OCI-LY7 (cell line): ENCODE results near the gene CYTL1. TPM values are rescaled to one million over a fixed set of nuclear protein-coding genes. Genes with fewer than 3 reads are reported as not detected.

Experiments
- BruUV-seq: library from RNA; stranded (reverse); fragments of 400-500 nt; replicated peaks from 2 replicates; lab custom pipeline; 2021; lab: Mats Ljungman, UMichigan
- CTCF ChIA-PET: fragments of 300-600 bp; sonication (Branson Sonifier 250); formaldehyde crosslinking; loops from one replicate; lab custom pipeline; 2022; ENCODE audit warnings: antibody characterized with exemption; ENCODE audit not compliant: unreplicated experiment; lab: Charles Lee
- POLR2A ChIA-PET: fragments of 300-600 bp; sonication (Branson Sonifier 250); formaldehyde crosslinking; loops from one replicate; lab custom pipeline; 2022; ENCODE audit warnings: antibody characterized with exemption; lab: Charles Lee
- DNase-seq: peaks from one replicate; pipeline ENCODE4 v3.0.0-alpha.2; 2015; ENCODE audit warnings: low spot score
- H2AFZ ChIP-seq: fragments of 200-600 bp; sonication (generic), shearing (Covaris generic); 2 replicates; pipeline ENCODE4 v1.6.1; 2014; ENCODE audit warnings: mild to moderate bottlenecking, antibody characterized with exemption, low read length, moderate library complexity
- H3K27ac ChIP-seq: fragments of 200-600 bp; sonication (generic); 2 replicates; pipeline ENCODE4 v1.5.1; 2014; ENCODE audit warnings: mixed run types, low read depth, mild to moderate bottlenecking, moderate library complexity, low read length, inconsistent platforms; ENCODE audit not compliant: poor library complexity, severe bottlenecking
- H3K36me3 ChIP-seq: fragments of 200-600 bp; sonication (generic); 2 replicates; pipeline ENCODE4 v1.6.1; 2014; ENCODE audit warnings: mild to moderate bottlenecking, antibody characterized with exemption, low read length, moderate library complexity, mixed read lengths; ENCODE audit not compliant: insufficient read depth
- H3K4me1 ChIP-seq: fragments of 200-600 bp; sonication (generic); 2 replicates; pipeline ENCODE4 v1.5.1; 2014; ENCODE audit warnings: mild to moderate bottlenecking, low read length; ENCODE audit not compliant: insufficient read depth, poor library complexity, severe bottlenecking
- H3K4me2 ChIP-seq: fragments of 200-600 bp; sonication (generic); 2 replicates; pipeline ENCODE4 v1.6.1; 2014; ENCODE audit warnings: mild to moderate bottlenecking, low read length
- H3K4me3 ChIP-seq: fragments of 200-600 bp; sonication (generic); 2 replicates; pipeline ENCODE4 v1.5.1; 2014; ENCODE audit warnings: mild to moderate bottlenecking, low read depth, low read length; ENCODE audit not compliant: poor library complexity, severe bottlenecking
- H3K79me2 ChIP-seq: fragments of 200-600 bp; sonication (generic); 2 replicates; pipeline ENCODE4 v1.6.1; 2016; ENCODE audit warnings: low read depth, mild to moderate bottlenecking, low read length, moderate library complexity, mixed read lengths; ENCODE audit not compliant: insufficient read depth
- H3K9me2 ChIP-seq: fragments of 200-600 bp; sonication (generic); 2 replicates; pipeline ENCODE4 v1.6.1; 2016; ENCODE audit warnings: mild to moderate bottlenecking, low read length, mixed read lengths; ENCODE audit not compliant: insufficient read depth
- H3K9me3 ChIP-seq: fragments of 200-600 bp; sonication (generic); 2 replicates; pipeline ENCODE4 v1.6.1; 2014; ENCODE audit warnings: mild to moderate bottlenecking, mixed run types, low read length, mixed read lengths
- H4K20me1 ChIP-seq: fragments of 200-600 bp; sonication (generic); 2 replicates; pipeline ENCODE4 v1.6.1; 2014; ENCODE audit warnings: mild to moderate bottlenecking, antibody characterized with exemption, low read length, moderate library complexity, mixed read lengths; ENCODE audit not compliant: insufficient read depth
- EZH2phosphoT487 ChIP-seq: fragments of 200-600 bp; sonication (generic); IDR thresholded peaks from 2 replicates; pipeline ENCODE4 v1.6.1; 2018; ENCODE audit warnings: low read depth, borderline replicate concordance, mild to moderate bottlenecking, mixed run types, antibody characterized with exemption, low read length, moderate library complexity, mixed read lengths
- intact Hi-C: fragments of 100-400 bp; cut with micrococcal nuclease; formaldehyde crosslinking; loops from one replicate; pipeline ENCODE4 v1.10.0; 2022; ENCODE audit not compliant: unreplicated experiment
- total RNA-seq, 2 experiments: library from RNA; depleted of rRNA in 1 of 2; stranded (reverse); fragments of >200 nt in 1 of 2; shearing (Covaris generic) in 1 of 2; gene quantifications; 2 replicates each; pipeline ENCODE4 v1.2.3, GENCODE V29; 2014 to 2022
- TF ChIP-seq, protein P1 (sequence below): fragments of 200-600 bp; sonication (generic); conservative IDR thresholded peaks from 2 replicates; pipeline ENCODE4 v1.5.1; 2014; ENCODE audit warnings: mild to moderate bottlenecking, antibody characterized with exemption, low read length, moderate library complexity, mixed read lengths

The CYTL1 gene
- total RNA-seq, 2 experiments from 2014 or later: not detected

DNA sequence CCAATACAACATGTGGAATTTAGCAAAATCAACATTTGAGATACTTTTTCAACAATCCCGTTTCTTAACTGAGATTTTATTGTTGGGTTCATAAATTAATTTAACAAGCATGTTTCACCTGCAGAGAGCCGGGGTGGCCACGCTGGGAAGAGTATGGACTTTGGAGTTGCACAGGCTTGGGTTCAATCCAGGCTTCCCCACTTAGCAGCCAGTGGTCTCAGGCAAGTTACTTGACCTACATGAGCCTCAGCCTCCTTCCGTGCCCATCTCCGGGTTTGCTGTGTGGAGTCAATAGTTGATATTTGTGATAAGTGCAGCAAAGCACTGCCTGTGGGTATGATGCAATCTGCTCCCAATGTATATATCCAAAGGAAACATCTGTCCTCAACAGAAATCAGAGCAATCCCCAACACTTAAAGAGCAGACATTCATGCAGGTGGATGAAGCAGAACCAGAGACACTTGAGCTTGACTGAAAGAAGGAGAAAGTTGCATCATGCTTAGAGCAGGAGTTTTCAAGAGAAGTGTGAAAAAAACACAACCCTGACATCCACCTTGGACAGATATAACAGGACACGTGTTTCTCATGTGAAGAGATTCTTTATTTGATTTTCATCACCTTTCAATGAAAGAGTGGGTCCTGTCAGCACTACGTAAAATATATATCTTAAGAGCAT lies 5.1 kb downstream of the CYTL1 start:
- Histone ChIP-seq H3K4me2 (no peak overlapping the region), H3K36me3 (no peaks in the 10 kb centered on the region), H4K20me1 (no peaks in the 10 kb centered on the region), H2AFZ (no peak overlapping the region), H3K9me3 (no peaks in the 10 kb centered on the region), H3K4me1 (no peaks in the 10 kb centered on the region), H3K27ac (no peak overlapping the region), H3K9me2 (no peaks in the 10 kb centered on the region), H3K4me3 (no peak overlapping the region), H3K79me2 (no peaks in the 10 kb centered on the region)
- no TSS peak for BruUV-seq
- TF ChIP-seq EZH2phosphoT487: no peak
- TF ChIP-seq, protein P1, sequence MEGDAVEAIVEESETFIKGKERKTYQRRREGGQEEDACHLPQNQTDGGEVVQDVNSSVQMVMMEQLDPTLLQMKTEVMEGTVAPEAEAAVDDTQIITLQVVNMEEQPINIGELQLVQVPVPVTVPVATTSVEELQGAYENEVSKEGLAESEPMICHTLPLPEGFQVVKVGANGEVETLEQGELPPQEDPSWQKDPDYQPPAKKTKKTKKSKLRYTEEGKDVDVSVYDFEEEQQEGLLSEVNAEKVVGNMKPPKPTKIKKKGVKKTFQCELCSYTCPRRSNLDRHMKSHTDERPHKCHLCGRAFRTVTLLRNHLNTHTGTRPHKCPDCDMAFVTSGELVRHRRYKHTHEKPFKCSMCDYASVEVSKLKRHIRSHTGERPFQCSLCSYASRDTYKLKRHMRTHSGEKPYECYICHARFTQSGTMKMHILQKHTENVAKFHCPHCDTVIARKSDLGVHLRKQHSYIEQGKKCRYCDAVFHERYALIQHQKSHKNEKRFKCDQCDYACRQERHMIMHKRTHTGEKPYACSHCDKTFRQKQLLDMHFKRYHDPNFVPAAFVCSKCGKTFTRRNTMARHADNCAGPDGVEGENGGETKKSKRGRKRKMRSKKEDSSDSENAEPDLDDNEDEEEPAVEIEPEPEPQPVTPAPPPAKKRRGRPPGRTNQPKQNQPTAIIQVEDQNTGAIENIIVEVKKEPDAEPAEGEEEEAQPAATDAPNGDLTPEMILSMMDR: no peak
- intact Hi-C loops: no loop called here
- ChIA-PET POLR2A (no interaction called here), CTCF (no interaction called here)
- no peak for DNase-seq

DNA sequence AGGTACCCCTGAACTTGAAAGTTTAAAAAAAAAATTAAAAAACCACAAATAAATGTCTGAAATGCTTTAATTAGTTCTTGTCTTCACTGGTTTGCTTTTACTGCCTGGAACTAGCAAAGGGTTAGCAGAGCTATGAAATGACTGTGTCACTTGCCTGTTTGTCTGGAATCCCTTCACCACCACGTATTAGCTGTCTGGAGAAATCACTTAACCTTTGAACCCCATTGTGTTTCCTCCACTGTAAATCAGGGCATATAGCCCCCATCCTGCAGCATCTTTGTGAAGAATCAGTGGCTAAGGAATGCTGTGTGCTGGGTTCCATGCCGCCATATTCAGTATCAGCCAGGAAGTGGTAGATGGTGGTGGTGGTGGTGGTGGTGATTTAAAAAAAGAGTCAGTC lies 6.3 kb downstream of the CYTL1 start:
- no peaks in the 10 kb centered on the region for H3K79me2 ChIP-seq
- H3K4me2 ChIP-seq: no peak overlapping the region
- H3K4me3 ChIP-seq: no peak overlapping the region
- TF ChIP-seq EZH2phosphoT487: no peak
- TF ChIP-seq, protein P1: no peak
- no peak for DNase-seq
- ChIA-PET POLR2A (no interaction called here), CTCF (no interaction called here)
- H3K4me1 ChIP-seq: no peaks in the 10 kb centered on the region
- H3K9me3 ChIP-seq: no peaks in the 10 kb centered on the region
- no peak overlapping the region for H3K27ac ChIP-seq
- no peaks in the 10 kb centered on the region for H3K9me2 ChIP-seq
- no TSS peak for BruUV-seq
- H3K36me3 ChIP-seq: no peaks in the 10 kb centered on the region
- intact Hi-C loops: no loop called here
- no peak overlapping the region for H2AFZ ChIP-seq
- no peaks in the 10 kb centered on the region for H4K20me1 ChIP-seq

DNA sequence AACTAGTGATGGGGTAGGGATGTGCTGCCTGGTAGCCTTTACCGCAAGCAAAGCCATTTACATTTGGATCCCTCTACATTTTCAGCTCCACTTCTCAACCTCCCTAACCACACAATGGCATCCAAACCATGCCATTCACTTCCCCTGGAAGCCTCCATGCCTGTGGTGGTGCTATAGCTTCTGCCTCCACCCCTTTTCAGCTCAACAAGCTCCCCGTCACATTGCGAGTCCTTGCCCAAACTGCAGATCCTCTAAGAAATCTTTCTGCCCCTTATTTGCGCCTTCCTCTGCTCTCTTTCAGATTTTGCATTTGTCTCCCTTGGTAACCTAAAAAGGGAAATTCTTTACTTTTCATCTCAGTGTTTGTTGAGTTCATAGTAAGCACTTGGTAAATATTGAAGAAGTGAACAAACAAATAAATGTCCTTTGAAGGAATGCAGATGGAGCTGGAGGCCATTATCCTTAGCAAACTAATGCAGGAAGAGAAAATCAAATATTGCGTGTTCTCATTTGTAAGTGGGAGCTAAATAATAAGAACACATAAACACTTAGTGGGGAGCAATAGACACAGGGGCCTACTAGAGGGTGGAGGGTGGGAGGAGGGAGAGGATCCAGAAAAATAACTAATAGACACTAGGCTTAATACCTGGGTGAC lies 6.9 kb downstream of the CYTL1 start:
- ChIA-PET CTCF (no interaction called here), POLR2A (no interaction called here)
- H3K9me2 ChIP-seq: no peaks in the 10 kb centered on the region
- H4K20me1 ChIP-seq: no peaks in the 10 kb centered on the region
- BruUV-seq: no TSS peak
- H3K9me3 ChIP-seq: no peaks in the 10 kb centered on the region
- no peaks in the 10 kb centered on the region for H3K79me2 ChIP-seq
- no peak overlapping the region for H2AFZ ChIP-seq
- no peak for DNase-seq
- H3K4me3 ChIP-seq: no peak overlapping the region
- H3K4me2 ChIP-seq: no peak overlapping the region
- H3K36me3 ChIP-seq: no peaks in the 10 kb centered on the region
- TF ChIP-seq, protein P1: no peak
- TF ChIP-seq EZH2phosphoT487: no peak
- intact Hi-C loops: no loop called here
- no peak overlapping the region for H3K27ac ChIP-seq
- no peaks in the 10 kb centered on the region for H3K4me1 ChIP-seq
